ENCODE data around the gene TENM4.

GRCh38 chr11:79456501-79456900 lies 15.7 kb upstream of the TENM4 start:
- TF ChIP-seq CTCF (IDR thresholded peaks at IDR 0.05) (no peak), POLR2A (IDR thresholded peaks at IDR 0.05) (no peak), POLR2AphosphoS5 (IDR thresholded peaks at IDR 0.05) (no peak)
